Measurements from ENCODE around the gene RPS6KB2. TPM values are rescaled to one million over a fixed set of nuclear protein-coding genes. Genes with fewer than 3 reads are reported as not detected.

RPS6KB2 gene
- total and polyA plus RNA-seq, 9 of the 15 experiments (the other 6 are each of a cell fraction or from before 2014, with no cell fraction given): 0.42 to 122 (median 82.6) TPM

GRCh38 chr11:67483831-67484665 is 55.8 kb downstream of the RPS6KB2 start:
- ATAC-seq (no peak), FAIRE-seq (peak; percentile 78), DNase-seq (ENCODE audit: extremely low read depth in 1 of 4, low spot score in 3 of 4) (peak in 2 of 4 experiments; percentile 52 to 56)
- BruUV-seq (replicated peaks): no TSS peak
- CTCF ChIA-PET (ENCODE audit: low intra/inter-chr PET ratio): no interaction called here
- H2AFZ ChIP-seq (ENCODE audit: low read depth, low read length): no peak overlapping the region
- peaks cover 18% of the 10 kb centered on the region; the same call in 1 of the 3 replicates for H3K36me3 ChIP-seq (ENCODE audit: control insufficient read depth, insufficient read depth, low read length)
- peak overlapping the region; percentile 78 for H3K4me2 ChIP-seq (ENCODE audit: insufficient read depth, low read length)
- H3K9me3 ChIP-seq (replicated peaks; ENCODE audit: control insufficient read depth, insufficient read depth, low read depth, low read length): no peaks in the 10 kb centered on the region
- 32% methylated on average over 16 of the region's 16 CpGs for WGBS (ENCODE audit: insufficient coverage, low coverage, missing lambda C conversion rate)
- POLR2A ChIA-PET: interaction anchor here (0.5 to 0.6 kb wide), 2 partner anchors 122 to 828 kb away, joined by 3 read pairs; no protein-coding TSS in a partner anchor
- H3K9ac ChIP-seq (ENCODE audit: insufficient read depth in 1 of 2, low read depth in 2 of 2, low read length in 2 of 2): peak overlapping the region; percentile 61 to 85; a peak in 3 of 4 replicates
- H3K9me1 ChIP-seq (ENCODE audit: control insufficient read depth, insufficient read depth, low read length): no peaks in the 10 kb centered on the region
- peaks cover 28 to 57% of the 10 kb centered on the region in 2 experiments for H3K4me1 ChIP-seq (replicated peaks in 1 of 2; ENCODE audit: control insufficient read depth in 2 of 2, insufficient read depth in 2 of 2, low read length in 2 of 2)
- no peaks in the 10 kb centered on the region for H4K20me1 ChIP-seq (replicated peaks; ENCODE audit: control insufficient read depth, insufficient read depth, low read length)
- peaks cover 34% of the 10 kb centered on the region for H3K79me2 ChIP-seq (ENCODE audit: control insufficient read depth, insufficient read depth, low read length)
- intact Hi-C loops (cut with micrococcal nuclease): loop anchor here (5.0 kb wide), 1 partner anchor 82 kb away; the partner anchor contains the start of genes PPP1CA and TBC1D10C
- peak overlapping the region; percentile 49 for H3K4me3 ChIP-seq
- in situ Hi-C loops (cut with MboI): no loop called here
- no peaks in the 10 kb centered on the region for H3K27me3 ChIP-seq (ENCODE audit: control insufficient read depth in 2 of 2, insufficient read depth in 2 of 2, low read length in 2 of 2)
- peak overlapping the region; percentile 73; the same call in 1 of the 3 replicates for H3K27ac ChIP-seq (ENCODE audit: extremely low read depth, low read depth, low read length)
- TF ChIP-seq CBFA2T2 (conservative IDR thresholded peaks at IDR 0.05) (peak; percentile 44), E2F6 (IDR thresholded peaks at IDR 0.05; ENCODE audit: borderline replicate concordance in 1 of 2, extremely low read depth in 1 of 2, insufficient read depth in 1 of 2, insufficient read length in 1 of 2, low read depth in 1 of 2, low read length in 1 of 2, poor library complexity in 1 of 2, severe bottlenecking in 1 of 2) (peak in 1 of 2 experiments; percentile 8), RCOR1 (IDR thresholded peaks at IDR 0.05; ENCODE audit: borderline replicate concordance in 1 of 2, low read depth in 2 of 2, low read length in 2 of 2) (peak in 1 of 2 experiments; percentile 46; a peak in 1 of 4 replicates), ZNF395 (CRISPR knock-in tag; IDR thresholded peaks at IDR 0.05) (peak; percentile 11; the same call in 1 of the 2 replicates), ARID1B (IDR thresholded peaks at IDR 0.05) (0 out of 2 replicates have a peak, but pooled peaks have one; percentile 31), PKNOX1 (IDR thresholded peaks at IDR 0.05) (0 out of 2 replicates have a peak, but pooled peaks have one; percentile 36), MEIS2 (IDR thresholded peaks at IDR 0.05; ENCODE audit: partially characterized antibody) (peak; percentile 60), E4F1 (CRISPR knock-in tag; IDR thresholded peaks at IDR 0.05; ENCODE audit: borderline replicate concordance) (no peak), CBFA2T3 (IDR thresholded peaks at IDR 0.05) (peak; percentile 63), PTRF (tag; IDR thresholded peaks at IDR 0.05) (no peak), CREM (IDR thresholded peaks at IDR 0.05; ENCODE audit: low read depth) (no peak)

All from K562 (cell line).